HEK293 (cell line): ENCODE results near the gene ADCYAP1R1.

Source experiments
- REPIN1 ChIP-seq: fragments of 450-650 bp; formaldehyde crosslinking; IDR thresholded peaks from 2 replicates; pipeline ENCODE4 v1.5.1; 2017; ENCODE audit warnings: missing biosample characterization, missing genetic modification characterization, low read depth
- TF ChIP-seq, protein P1 (sequence below): fragments of 450-650 bp; formaldehyde crosslinking; IDR thresholded peaks from 2 replicates; pipeline ENCODE4 v1.5.1; 2016; ENCODE audit warnings: missing biosample characterization, missing genetic modification characterization, low read depth
- TF ChIP-seq, protein P2 (sequence below): fragments of 450-650 bp; formaldehyde crosslinking; IDR thresholded peaks from 2 replicates; pipeline ENCODE4 v1.5.1; 2016; ENCODE audit warnings: missing biosample characterization, missing genetic modification characterization

DNA sequence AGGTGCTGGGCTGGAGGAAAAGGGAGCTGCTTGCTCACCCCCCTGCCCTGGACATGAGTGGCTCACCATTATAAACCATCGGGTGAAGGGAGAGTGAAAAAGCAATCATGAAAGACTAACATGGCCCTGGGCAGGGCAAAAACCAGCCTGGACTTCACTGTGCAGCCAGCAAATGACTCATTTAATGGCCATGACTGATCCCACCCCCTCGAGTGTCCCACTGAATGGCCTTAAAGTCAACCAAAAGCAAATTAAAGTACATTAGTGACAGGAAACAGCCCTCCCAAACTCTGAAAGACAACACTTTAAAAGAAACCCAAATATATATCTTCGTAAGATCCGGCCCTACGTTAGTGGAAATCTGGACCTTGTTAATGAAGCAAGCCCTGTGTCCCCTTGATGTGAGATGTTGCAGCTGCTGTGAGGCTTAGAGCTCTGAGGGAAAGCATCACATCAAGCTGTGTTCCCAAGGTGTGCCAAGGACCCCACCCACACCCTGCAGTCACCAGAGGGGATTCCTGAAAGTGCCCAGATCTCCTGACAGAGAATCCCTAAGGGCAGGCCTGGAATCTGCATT is 31.2 kb downstream of the ADCYAP1R1 start:
- TF ChIP-seq REPIN1, result no peak
- TF ChIP-seq, protein P1, sequence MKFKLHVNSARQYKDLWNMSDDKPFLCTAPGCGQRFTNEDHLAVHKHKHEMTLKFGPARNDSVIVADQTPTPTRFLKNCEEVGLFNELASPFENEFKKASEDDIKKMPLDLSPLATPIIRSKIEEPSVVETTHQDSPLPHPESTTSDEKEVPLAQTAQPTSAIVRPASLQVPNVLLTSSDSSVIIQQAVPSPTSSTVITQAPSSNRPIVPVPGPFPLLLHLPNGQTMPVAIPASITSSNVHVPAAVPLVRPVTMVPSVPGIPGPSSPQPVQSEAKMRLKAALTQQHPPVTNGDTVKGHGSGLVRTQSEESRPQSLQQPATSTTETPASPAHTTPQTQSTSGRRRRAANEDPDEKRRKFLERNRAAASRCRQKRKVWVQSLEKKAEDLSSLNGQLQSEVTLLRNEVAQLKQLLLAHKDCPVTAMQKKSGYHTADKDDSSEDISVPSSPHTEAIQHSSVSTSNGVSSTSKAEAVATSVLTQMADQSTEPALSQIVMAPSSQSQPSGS (tag by site-specific recombination), result no peak
- TF ChIP-seq, protein P2, sequence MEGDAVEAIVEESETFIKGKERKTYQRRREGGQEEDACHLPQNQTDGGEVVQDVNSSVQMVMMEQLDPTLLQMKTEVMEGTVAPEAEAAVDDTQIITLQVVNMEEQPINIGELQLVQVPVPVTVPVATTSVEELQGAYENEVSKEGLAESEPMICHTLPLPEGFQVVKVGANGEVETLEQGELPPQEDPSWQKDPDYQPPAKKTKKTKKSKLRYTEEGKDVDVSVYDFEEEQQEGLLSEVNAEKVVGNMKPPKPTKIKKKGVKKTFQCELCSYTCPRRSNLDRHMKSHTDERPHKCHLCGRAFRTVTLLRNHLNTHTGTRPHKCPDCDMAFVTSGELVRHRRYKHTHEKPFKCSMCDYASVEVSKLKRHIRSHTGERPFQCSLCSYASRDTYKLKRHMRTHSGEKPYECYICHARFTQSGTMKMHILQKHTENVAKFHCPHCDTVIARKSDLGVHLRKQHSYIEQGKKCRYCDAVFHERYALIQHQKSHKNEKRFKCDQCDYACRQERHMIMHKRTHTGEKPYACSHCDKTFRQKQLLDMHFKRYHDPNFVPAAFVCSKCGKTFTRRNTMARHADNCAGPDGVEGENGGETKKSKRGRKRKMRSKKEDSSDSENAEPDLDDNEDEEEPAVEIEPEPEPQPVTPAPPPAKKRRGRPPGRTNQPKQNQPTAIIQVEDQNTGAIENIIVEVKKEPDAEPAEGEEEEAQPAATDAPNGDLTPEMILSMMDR, result no peak
